AG04450 (cell line): Measurements from ENCODE around the gene TTC9. TPM values are rescaled to one million over a fixed set of nuclear protein-coding genes. Genes with fewer than 3 reads are reported as not detected.

Experiments used
- CTCF ChIA-PET: fragments of 300-600, 350-600 bp; formaldehyde crosslinking; extraction: SDS; loops from one replicate; lab custom pipeline; 2022; ENCODE audit warnings: antibody characterized with exemption, inconsistent platforms; lab: Charles Lee
- POLR2A ChIA-PET: fragments of 350-600 bp; formaldehyde crosslinking; extraction: SDS; loops from one replicate; lab custom pipeline; 2021; ENCODE audit warnings: antibody characterized with exemption, inconsistent platforms; lab: Yijun Ruan, JAX
- DNase-seq: peaks from one replicate; pipeline ENCODE4 v3.0.0-alpha.2; 2011; ENCODE audit warnings: low read depth, low spot score
- H3K27ac ChIP-seq: one replicate; pipeline ENCODE4 v1.5.1; 2012; ENCODE audit warnings: low read depth, low read length, control low read depth
- H3K27me3 ChIP-seq: one replicate; pipeline ENCODE4 v1.6.0; 2012; ENCODE audit warnings: low read length; ENCODE audit not compliant: control insufficient read depth, insufficient read depth
- H3K4me3 ChIP-seq: 2 replicates; pipeline ENCODE4 v1.5.1; 2011; ENCODE audit warnings: mild to moderate bottlenecking, low read depth, low read length, control low read depth
- H3K9me3 ChIP-seq: 2 replicates; pipeline ENCODE4 v1.5.1; 2012; ENCODE audit warnings: low read length; ENCODE audit not compliant: control insufficient read depth, insufficient read depth
- CTCF ChIP-seq: IDR thresholded peaks from 2 replicates; pipeline ENCODE4 v1.5.1; 2011; ENCODE audit warnings: low read depth, low read length, control low read depth, inconsistent platforms
- polyA plus RNA-seq: library from polyadenylated mRNA; depleted of rRNA; stranded (reverse); fragments of >200 nt; gene quantifications from 2 replicates; pipeline ENCODE4 v1.2.3, GENCODE V29; 2011; rRNA removed
- small RNA-seq: library from RNA; depleted of rRNA; stranded (forward); fragments of <200 nt; gene quantifications from one replicate; pipeline ENCODE3, GENCODE V24; 2012; ENCODE audit warnings: low read depth; ENCODE audit not compliant: insufficient read length

TTC9 gene
- polyA plus RNA-seq, 1 experiment = 0.02 TPM

GRCh38 chr14:70724110-70724509, 82.4 kb downstream of the TTC9 start:
- TF ChIP-seq CTCF = no peak
- ChIA-PET CTCF (interaction anchor here (2.5 kb wide), 1 partner anchor 11 kb away, joined by 12 read pairs; no protein-coding TSS in a partner anchor), POLR2A (no interaction called here)
- DNase-seq = no peak
- H3K27me3 ChIP-seq = peaks cover 10% of the 10 kb centered on the region
- H3K9me3 ChIP-seq = no peaks in the 10 kb centered on the region
- no peak overlapping the region for H3K4me3 ChIP-seq
- H3K27ac ChIP-seq = no peak overlapping the region

GRCh38 chr14:70724944-70725343, 83.2 kb downstream of the TTC9 start:
- Histone ChIP-seq H3K27ac (no peak overlapping the region), H3K4me3 (no peak overlapping the region), H3K9me3 (no peaks in the 10 kb centered on the region), H3K27me3 (peaks cover 10% of the 10 kb centered on the region)
- ChIA-PET POLR2A (no interaction called here), CTCF (no interaction called here)
- no peak for TF ChIP-seq CTCF
- no peak for DNase-seq

Small RNA genes lying within 50 kb of the gene (small RNA-seq; reads per million reads assigned to genes)
- gene RN7SL77P = not detected

Other genes with a start within 250 kb of the TTC9 start
- 21.9 and 29.2 TPM in 2 replicates for gene SYNJ2BP, start 224.8 kb upstream of the TTC9 start, polyA plus RNA-seq
- 0.12 and 0.26 TPM in 2 replicates for gene ADAM21, start 189.7 kb upstream of the TTC9 start, polyA plus RNA-seq
- gene ADAM20, start 106.9 kb upstream of the TTC9 start, polyA plus RNA-seq = 0.06 and 0.11 TPM in 2 replicates
- gene MED6, start 41.3 kb upstream of the TTC9 start, polyA plus RNA-seq = 32.1 and 48.2 TPM in 2 replicates
- 0.22 and 0.24 TPM in 2 replicates for gene MAP3K9, start 167.6 kb downstream of the TTC9 start, polyA plus RNA-seq